Erythroblast (primary cell): ENCODE results near the gene TRMT10B.

ENCODE experiments used
- GATA1 ChIP-seq: IDR thresholded peaks from 2 replicates; pipeline ENCODE4 v1.6.1; 2011; ENCODE audit warnings: low read depth, mild to moderate bottlenecking, control low read depth, low read length, moderate library complexity
- POLR2A ChIP-seq: IDR thresholded peaks from 2 replicates; pipeline ENCODE4 v1.6.1; 2011; ENCODE audit warnings: mild to moderate bottlenecking, low read length

- TF ChIP-seq POLR2A = no peak
- no peak for TF ChIP-seq GATA1
Observed at GRCh38 chr9:37706290-37706689, 47.3 kb upstream of the TRMT10B start.
